Left kidney (tissue), 2 donors: ENCODE measurements around the gene OR2T6. TPM values are rescaled to one million over a fixed set of nuclear protein-coding genes. Genes with fewer than 3 reads are reported as not detected.
"Not testable (repeated sequence)": the region's sequence is repeated elsewhere in the genome, so short reads cannot be mapped to it uniquely, and the experiment has no call there.

Experiments
- DNase-seq: peaks from one replicate; pipeline ENCODE4 v3.0.0-alpha.2; 2013
- polyA plus RNA-seq: library from polyadenylated mRNA; unstranded; fragments of 120-200 nt; gene quantifications from one replicate; pipeline ENCODE4 v1.2.1, GENCODE V29; 2013; ENCODE audit not compliant: insufficient read length

The OR2T6 gene
- polyA plus RNA-seq, 1 donor: not detected

- not testable (repeated sequence) for DNase-seq
Measured at GRCh38 chr1:248433811-248434415, 58.4 kb downstream of the OR2T6 start.

GRCh38 chr1:248434913-248435312 lies 59.4 kb downstream of the OR2T6 start:
- DNase-seq: not testable (repeated sequence)

GRCh38 chr1:248436303-248436702 lies 60.8 kb downstream of the OR2T6 start:
- DNase-seq: not testable (repeated sequence)

- not testable (repeated sequence) for DNase-seq
Measured at GRCh38 chr1:248438668-248439067, 63.1 kb downstream of the OR2T6 start.

- DNase-seq: not testable (repeated sequence)
Measured at GRCh38 chr1:248439283-248439682, 63.7 kb downstream of the OR2T6 start.

Other genes with a start within 250 kb of the OR2T6 start
- gene OR2M5, start 230.6 kb upstream of the OR2T6 start, polyA plus RNA-seq: not detected
- not detected for gene OR2M2, start 200.9 kb upstream of the OR2T6 start, polyA plus RNA-seq
- 0.08 TPM for gene OR2M3, start 178.5 kb upstream of the OR2T6 start, polyA plus RNA-seq
- 0.07 TPM for gene OR2M4, start 144.3 kb upstream of the OR2T6 start, polyA plus RNA-seq
- gene OR2T33, start 97.8 kb upstream of the OR2T6 start, polyA plus RNA-seq: not detected
- gene OR2T12, start 72.3 kb upstream of the OR2T6 start, polyA plus RNA-seq: 0.07 TPM
- gene OR2M7, start 51.2 kb upstream of the OR2T6 start, polyA plus RNA-seq: not detected
- not detected for gene OR14C36, start 27.0 kb upstream of the OR2T6 start, polyA plus RNA-seq
- not detected for gene OR2T4, start 14.1 kb upstream of the OR2T6 start, polyA plus RNA-seq
- gene OR2T1, start 27.3 kb downstream of the OR2T6 start, polyA plus RNA-seq: not detected
- gene OR2T2, start 69.9 kb downstream of the OR2T6 start, polyA plus RNA-seq: not detected
- not detected for gene OR2T3, start 97.6 kb downstream of the OR2T6 start, polyA plus RNA-seq
- not detected for gene OR2T5, start 112.8 kb downstream of the OR2T6 start, polyA plus RNA-seq
- gene OR2G6, start 132.3 kb downstream of the OR2T6 start, polyA plus RNA-seq: 0.03 TPM
- gene OR2T29, start 187.0 kb downstream of the OR2T6 start, polyA plus RNA-seq: not detected
- not detected for gene OR2T34, start 199.0 kb downstream of the OR2T6 start, polyA plus RNA-seq
- 0.05 TPM for gene OR2T10, start 222.0 kb downstream of the OR2T6 start, polyA plus RNA-seq